Stimulated activated CD8-positive, alpha-beta memory T cell treated with anti-CD3 and anti-CD28 coated beads, Interleukin-12 subunit alpha, Interleukin-12 subunit beta, amount 100 ng/mL, for 1 hour (primary cell): ENCODE results near the gene DOP1A.

Experiments used
- DNase-seq: peaks from one replicate; pipeline ENCODE4 v3.0.0-alpha.2; 2020; ENCODE audit warnings: low read depth

Gene DOP1A

GRCh38 chr6:83067448-83068439, at the start of gene DOP1A:
DOP1A (plus strand) TSS chr6:83067671; CDS start chr6:83096978, 29,307 bp downstream.
- peak; percentile 94 for DNase-seq

DNA sequence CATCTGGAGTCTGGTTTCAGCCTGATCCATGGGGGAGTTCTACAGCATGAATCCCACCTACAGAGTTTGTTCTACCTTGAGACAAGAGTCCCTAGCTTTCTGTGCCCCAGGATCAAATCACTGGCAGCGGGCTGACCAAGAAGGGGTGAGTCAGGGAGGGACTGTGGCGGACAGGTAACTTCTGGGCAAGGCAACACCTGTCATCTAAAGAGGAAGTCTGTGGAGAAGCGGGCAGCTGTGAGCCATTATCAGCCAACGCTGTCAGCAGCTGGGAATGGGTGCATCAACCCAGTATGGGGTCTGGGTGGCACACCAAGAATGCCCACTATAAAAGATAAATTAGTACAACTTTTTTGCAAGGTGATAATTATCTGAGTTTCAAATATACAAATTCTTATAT, 47.7 kb upstream of the DOP1A start:
- no peak for DNase-seq

DNA sequence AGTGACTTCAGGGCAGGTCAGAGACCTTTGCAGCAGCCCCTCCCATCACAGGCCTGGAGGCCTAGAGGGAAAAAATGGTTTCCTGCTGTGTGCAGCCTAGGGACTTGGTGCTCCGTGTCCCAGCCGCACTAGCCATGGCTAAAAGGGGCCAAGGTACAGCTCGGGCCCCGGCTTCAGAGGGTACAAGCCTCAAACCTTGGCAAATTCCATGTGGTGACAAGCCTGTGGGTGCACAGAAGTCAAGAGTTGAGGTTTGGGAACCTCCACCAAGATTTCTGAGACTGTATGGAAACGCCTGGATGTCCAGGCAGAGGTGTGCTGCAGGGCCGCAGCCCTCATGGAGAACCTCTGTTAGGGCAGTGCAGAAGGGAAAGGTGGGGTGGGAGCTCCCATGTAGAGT, 35.8 kb upstream of the DOP1A start:
- no peak for DNase-seq

DNA sequence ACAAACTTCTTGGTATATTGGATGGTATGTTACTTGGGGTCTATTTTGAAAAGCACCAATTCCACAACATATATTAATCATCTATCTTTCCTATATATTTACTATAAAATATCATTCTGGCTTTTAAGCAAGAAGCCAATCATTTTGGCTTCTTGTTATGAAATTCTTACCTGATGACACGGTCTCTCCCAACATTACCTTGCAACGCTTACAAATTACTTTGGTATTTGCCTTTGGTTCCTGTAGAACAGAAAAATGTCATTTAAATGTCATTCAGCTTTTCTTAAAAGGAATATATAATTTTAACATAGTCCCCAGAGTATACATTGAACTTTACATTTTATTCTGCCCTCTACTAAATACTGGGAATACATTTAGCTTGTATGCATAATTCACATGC, 29.2 kb upstream of the DOP1A start:
- DNase-seq = no peak

GRCh38 chr6:83042467-83043053, 24.9 kb upstream of the DOP1A start:
- no peak for DNase-seq

GRCh38 chr6:83044091-83044768, 23.2 kb upstream of the DOP1A start:
- DNase-seq = no peak

DNA sequence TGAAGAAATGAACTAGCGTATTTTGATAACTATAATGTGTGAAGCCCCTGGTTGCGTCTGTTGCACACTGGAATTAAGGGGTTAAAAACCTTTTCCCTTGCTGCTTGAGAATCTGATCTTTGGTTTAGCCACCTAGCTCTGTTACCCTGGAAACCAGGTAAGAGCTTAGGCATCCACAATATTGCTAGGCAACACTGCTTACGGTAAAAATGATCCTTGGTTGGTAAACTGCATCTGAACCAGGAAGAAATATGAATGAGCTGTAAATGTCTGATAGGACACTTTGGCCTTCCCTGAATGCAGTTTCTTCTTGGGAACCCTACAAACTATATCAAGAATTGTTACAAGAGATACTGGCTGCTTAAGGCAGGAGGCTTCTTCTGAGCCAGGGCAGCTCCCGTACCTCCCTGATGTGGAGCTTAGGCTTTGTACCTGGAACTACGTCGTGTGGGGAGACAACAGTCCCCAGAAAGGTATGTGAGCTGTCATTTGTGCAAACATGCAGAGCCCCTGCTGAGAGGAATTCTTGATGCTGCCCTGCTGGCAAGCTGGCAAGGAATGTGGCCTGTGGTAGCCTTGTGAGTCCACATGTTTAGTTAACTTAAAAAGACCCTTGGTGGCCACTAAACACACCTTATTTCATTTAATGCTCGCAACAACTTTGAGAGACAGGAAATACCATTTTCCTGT, 20.3 kb upstream of the DOP1A start:
- no peak for DNase-seq

- DNase-seq = no peak
These were observed 15.9 kb upstream of the DOP1A start for GRCh38 chr6:83051377-83052172.

- no peak for DNase-seq
These were observed 13.8 kb upstream of the DOP1A start for GRCh38 chr6:83053678-83054077.

DNA sequence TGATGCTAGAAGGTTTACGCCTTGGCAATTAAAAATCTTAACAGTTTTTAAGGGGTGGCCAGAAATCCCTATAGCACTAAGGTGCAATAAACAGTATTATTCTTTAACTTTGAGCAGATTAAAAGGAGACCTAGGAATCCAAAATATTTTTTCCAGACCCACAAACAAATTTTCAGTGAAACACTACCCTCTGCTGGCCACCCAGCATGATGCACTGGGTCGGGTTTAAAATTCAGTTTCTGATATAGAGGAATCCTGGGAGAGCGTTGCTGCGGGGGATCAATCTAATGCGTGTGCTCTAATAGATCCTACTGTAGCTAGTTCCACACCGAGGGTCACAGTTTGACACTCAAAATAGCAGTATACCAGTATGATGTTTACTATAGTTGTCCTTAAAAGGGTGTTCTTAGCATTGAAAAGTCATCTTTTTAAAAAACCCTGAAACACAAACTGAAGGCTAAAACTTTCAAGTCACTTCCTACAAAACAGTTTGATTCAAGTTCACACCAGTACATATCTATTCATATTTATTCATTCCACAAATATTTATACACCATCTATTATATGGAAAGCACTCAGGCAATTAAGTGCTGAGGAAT, 12.0 kb upstream of the DOP1A start:
- DNase-seq = no peak

GRCh38 chr6:83057705-83058321, 9.7 kb upstream of the DOP1A start:
- no peak for DNase-seq

DNA sequence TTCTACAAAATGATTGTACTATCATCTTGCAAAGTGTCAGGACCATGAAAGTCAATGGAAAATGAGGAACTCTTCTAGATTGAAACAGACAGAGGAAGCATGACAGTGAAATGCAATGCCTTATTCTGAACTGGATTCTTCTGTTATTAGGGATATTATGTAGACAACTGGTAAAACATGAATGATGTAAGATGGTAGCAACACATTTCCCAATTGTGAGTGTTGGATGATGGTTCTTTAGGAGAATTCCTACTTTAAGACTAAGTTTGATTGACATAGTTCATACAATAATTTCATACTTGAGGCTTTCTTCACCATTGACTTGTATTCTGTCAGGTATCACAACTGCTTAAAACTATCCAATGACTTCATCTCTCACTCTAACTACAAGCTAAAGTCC, 6.3 kb upstream of the DOP1A start:
- DNase-seq = no peak

GRCh38 chr6:83062225-83062624, 5.2 kb upstream of the DOP1A start:
- no peak for DNase-seq

- peak; percentile 90 for DNase-seq
These were observed 1.8 kb upstream of the DOP1A start, which contains the start of gene UBE3D for GRCh38 chr6:83065511-83066192. UBE3D (minus strand) TSS chr6:83065841; CDS start chr6:83065718, 123 bp downstream.

- no peak for DNase-seq
These were observed 1.1 kb downstream of the DOP1A start for GRCh38 chr6:83068616-83069015.

DNA sequence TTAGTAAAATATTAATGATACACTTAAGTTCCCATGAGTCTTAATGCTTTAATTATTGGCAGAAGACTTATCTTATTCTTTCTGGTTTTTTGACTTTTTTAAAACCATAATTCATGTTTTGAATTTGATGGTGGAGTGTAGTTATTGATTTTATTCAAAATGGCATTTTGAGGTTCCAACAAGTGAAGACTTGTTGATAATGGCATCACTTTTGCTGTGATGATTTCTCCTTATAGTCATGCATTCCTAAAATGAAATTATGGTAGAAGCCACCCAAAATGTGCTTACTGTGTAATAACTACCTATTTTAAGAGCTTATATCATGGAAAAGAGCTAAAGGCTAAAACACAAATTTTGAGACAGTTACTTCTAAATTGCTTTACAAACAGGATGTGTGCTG, 2.2 kb downstream of the DOP1A start:
- DNase-seq = no peak

DNA sequence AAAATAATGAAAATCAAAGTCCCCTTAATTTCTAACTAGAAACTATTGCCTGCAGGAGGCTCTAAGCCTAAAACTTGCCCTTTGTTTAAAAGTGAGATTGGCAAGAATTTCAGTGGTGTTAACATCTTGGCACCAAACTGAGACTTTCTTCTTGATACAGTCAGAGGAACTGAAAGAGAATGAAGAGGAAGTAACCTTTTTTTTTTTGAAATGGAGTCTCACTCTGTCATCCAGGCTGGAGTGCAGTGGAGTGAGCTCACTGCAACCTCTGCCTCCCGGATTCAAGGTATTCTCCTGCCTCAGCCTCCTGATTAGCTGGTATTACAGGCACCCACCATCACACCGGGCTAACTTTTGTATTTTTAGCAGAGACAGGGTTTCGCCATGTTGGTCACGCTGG, 3.6 kb downstream of the DOP1A start:
- DNase-seq = no peak

- DNase-seq = no peak
These were observed 4.2 kb downstream of the DOP1A start for GRCh38 chr6:83071707-83072106.

GRCh38 chr6:83072726-83073125, 5.3 kb downstream of the DOP1A start:
- DNase-seq = no peak

DNA sequence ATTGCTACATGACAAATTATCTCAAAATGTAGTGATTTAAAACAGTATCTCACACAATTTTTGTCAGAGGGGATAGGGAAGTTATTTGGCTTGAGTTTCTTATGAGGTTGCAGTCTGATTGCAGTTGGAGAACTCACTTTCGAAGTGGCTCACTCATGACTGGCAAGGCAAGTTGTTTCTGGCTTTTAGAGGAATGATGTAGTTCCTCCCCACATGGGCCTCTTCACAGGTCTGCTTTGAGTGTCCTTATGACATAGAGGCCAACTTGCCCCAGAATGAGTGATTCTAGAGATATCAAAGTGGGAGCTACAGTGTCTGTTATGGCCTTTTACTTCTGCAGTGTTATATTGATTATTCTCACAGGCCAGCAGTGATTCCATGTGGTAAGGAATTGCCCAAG, 6.1 kb downstream of the DOP1A start:
- DNase-seq = no peak
